Activated CD8-positive, alpha-beta memory T cell treated with anti-CD3 and anti-CD28 coated beads, Interleukin-2, amount 50 U/mL, for 48 hours (primary cell): ENCODE data around the gene FIGNL1.
A peak's percentile ranks its signal among the peaks of the same experiment; 100 is the strongest.

Source experiments
- DNase-seq: peaks from one replicate; pipeline ENCODE4 v3.0.0-alpha.2; 2020

FIGNL1 gene

GRCh38 chr7:50394315-50394714, 55.8 kb downstream of the FIGNL1 start:
- peak; percentile 53 for DNase-seq
